HepG2 (cell line): ENCODE measurements around the gene SLC39A2. TPM values are rescaled to one million over a fixed set of nuclear protein-coding genes. Genes with fewer than 3 reads are reported as not detected.

Source experiments
- ATAC-seq: fragments of 200-7000 bp; cut with Tn5 transposase; 3 replicates; pipeline ENCODE4 v1.9.1; 2020; ENCODE audit warnings: mild to moderate bottlenecking, moderate library complexity
- BruUV-seq: library from RNA; stranded (reverse); fragments of 400-500 nt; replicated peaks from 2 replicates; lab custom pipeline; 2021; lab: Mats Ljungman, UMichigan
- CTCF ChIA-PET: fragments of 300-600 bp; formaldehyde crosslinking; extraction: SDS; loops from one replicate; lab custom pipeline; 2021; ENCODE audit warnings: low total read pairs, inconsistent platforms, low intra/inter-chr PET ratio; lab: Yijun Ruan, JAX
- POLR2A ChIA-PET: fragments of 350-600 bp; sonication (Branson Sonifier 250); formaldehyde crosslinking; loops from one replicate; lab custom pipeline; 2020; ENCODE audit warnings: antibody characterized with exemption, inconsistent platforms; lab: Yijun Ruan, JAX
- DNase-seq: peaks from one replicate; pipeline ENCODE4 v3.0.0-alpha.2; 2015; ENCODE audit warnings: low spot score
- FAIRE-seq: peaks from 3 replicates; lab custom pipeline; 2011; peaks lifted over from hg19 to GRCh38; lab: Jason Lieb, UNC
- H2AFZ ChIP-seq: one replicate; pipeline ENCODE4 v1.6.1; 2011; ENCODE audit warnings: low read length, inconsistent platforms
- H3K27ac ChIP-seq: fragments of 300-600 bp; 3 replicates; pipeline ENCODE4 v1.8.0; 2011; ENCODE audit warnings: mixed run types, mild to moderate bottlenecking, mixed read lengths, low read length, inconsistent platforms; ENCODE audit not compliant: insufficient read depth; ENCODE audit errors: extremely low read length
- H3K27me3 ChIP-seq, 2 experiments: fragments of 200-600 bp in 1 of 2; 2 replicates in 1 of 2; 3 replicates in 1 of 2; pipeline versions ENCODE4 v1.6.0 to v1.8.0; 2011; ENCODE audit warnings: low read length in 2 of 2, mild to moderate bottlenecking in 2 of 2, moderate library complexity in 2 of 2, inconsistent platforms in 1 of 2; ENCODE audit not compliant: insufficient read depth in 2 of 2, control insufficient read depth in 1 of 2
- H3K36me3 ChIP-seq, 2 experiments: fragments of 200-600 bp in 1 of 2; replicated peaks in 1 of 2; 2 replicates in 1 of 2; 3 replicates in 1 of 2; pipeline versions ENCODE4 v1.5.1 to v1.8.0; 2011; ENCODE audit warnings: low read length in 2 of 2, inconsistent platforms in 1 of 2; ENCODE audit not compliant: insufficient read depth in 2 of 2, control insufficient read depth in 1 of 2
- H3K4me1 ChIP-seq: 2 replicates; pipeline ENCODE4 v1.5.1; 2012; ENCODE audit warnings: low read length, inconsistent platforms; ENCODE audit not compliant: insufficient read depth
- H3K4me2 ChIP-seq: 2 replicates; pipeline ENCODE4 v1.6.0; 2011; ENCODE audit warnings: low read depth, low read length, inconsistent platforms
- H3K4me3 ChIP-seq, 3 experiments: fragments of 200-600 bp in 1 of 3; sonication (generic), shearing (Covaris generic) in 1 of 3; replicated peaks in 1 of 3; 2 replicates each; pipeline ENCODE4 v1.5.1; 2011 to 2016; ENCODE audit warnings: low read length in 3 of 3, inconsistent platforms in 2 of 3, low read depth in 2 of 3, mild to moderate bottlenecking in 2 of 3, control low read depth in 1 of 3, mixed read lengths in 1 of 3; ENCODE audit not compliant: insufficient read depth in 1 of 3
- H3K79me2 ChIP-seq: one replicate; pipeline ENCODE4 v1.6.1; 2011; ENCODE audit warnings: low read length, inconsistent platforms; ENCODE audit not compliant: insufficient read depth
- H3K9ac ChIP-seq: 2 replicates; pipeline ENCODE4 v1.6.0; 2011; ENCODE audit warnings: mild to moderate bottlenecking, low read depth, low read length, inconsistent platforms; ENCODE audit not compliant: insufficient read depth
- H3K9me3 ChIP-seq: 2 replicates; pipeline ENCODE4 v1.5.1; 2012; ENCODE audit warnings: mild to moderate bottlenecking, low read length
- H4K20me1 ChIP-seq: 2 replicates; pipeline ENCODE4 v1.6.0; 2011; ENCODE audit warnings: inconsistent platforms, mild to moderate bottlenecking, low read length, moderate library complexity; ENCODE audit not compliant: insufficient read depth
- MBD4 ChIP-seq: IDR thresholded peaks from 2 replicates; pipeline ENCODE4 v1.6.1; 2012; ENCODE audit warnings: low read length, inconsistent platforms, borderline replicate concordance
- ZNF547 ChIP-seq: sonication (generic); formaldehyde crosslinking; IDR thresholded peaks from 2 replicates; pipeline ENCODE4 v1.5.1; 2020; ENCODE audit warnings: mild to moderate bottlenecking, missing genetic modification reagents
- ZNF788 ChIP-seq: sonication (generic); formaldehyde crosslinking; IDR thresholded peaks from 2 replicates; pipeline ENCODE4 v1.5.0; 2020; ENCODE audit warnings: mild to moderate bottlenecking, missing genetic modification reagents, borderline replicate concordance
- WGBS: methylation state at CpG from one replicate; pipeline ENCODE4 v1.1.6; 2017; ENCODE audit warnings: low lambda C conversion rate; 5-methylcytosine and 5-hydroxymethylcytosine counted together
- in situ Hi-C: cut with HindIII; loops from 2 replicates; pipeline ENCODE4 v1.10.0; 2017; ENCODE audit warnings: low pct_unique_long_range_greater_than_20kb; ENCODE audit not compliant: extremely low pct_ligation_motif_present
- intact Hi-C: fragments of 100-400 bp; cut with micrococcal nuclease; formaldehyde crosslinking; loops from one replicate; pipeline ENCODE4 v1.10.0; 2022; ENCODE audit not compliant: unreplicated experiment
- polyA plus RNA-seq, 8 experiments: library from polyadenylated mRNA; depleted of rRNA in 3 of 8; stranded (reverse) in 7 of 8; unstranded in 1 of 8; fragments of >200 nt; fragmentation: Illumina TruSeq in 4 of 8; extraction: Trizol in 4 of 8; gene quantifications; 2 replicates each; pipeline versions ENCODE4 v1.2.1 to v1.2.3, GENCODE V29; 2011 to 2016; ENCODE audit warnings: low read depth in 4 of 8, missing spikeins in 1 of 8, mixed read lengths in 1 of 8; ENCODE audit not compliant: insufficient read depth in 1 of 8
- total RNA-seq, 5 experiments: library from RNA; depleted of rRNA; stranded (reverse); fragments of >200 nt; fragmentation: Illumina TruSeq; extraction: Trizol; gene quantifications; 2 replicates each; pipeline ENCODE4 v1.2.3, GENCODE V29; 2016; ENCODE audit warnings: low read depth in 1 of 5
- TF ChIP-seq, protein P1 (sequence below): sonication (generic); formaldehyde crosslinking; conservative IDR thresholded peaks from 2 replicates; pipeline ENCODE4 v1.4.0; 2020; ENCODE audit warnings: missing genetic modification reagents
- TF ChIP-seq, protein P2 (sequence below): sonication (generic); formaldehyde crosslinking; IDR thresholded peaks from 2 replicates; pipeline ENCODE4 v1.4.0; 2020; ENCODE audit warnings: missing genetic modification reagents; ENCODE audit errors: not compliant biosample characterization
- TF ChIP-seq, protein P3 (sequence below): sonication (generic); formaldehyde crosslinking; IDR thresholded peaks from 2 replicates; pipeline ENCODE4 v1.4.0; 2020; ENCODE audit warnings: missing genetic modification reagents, borderline replicate concordance
- TF ChIP-seq, protein P4 (sequence below), 2 experiments: sonication (generic) in 1 of 2; formaldehyde crosslinking in 1 of 2; IDR thresholded peaks; 2 replicates each; pipeline versions ENCODE4 v1.4.0 to v1.6.1; 2018 to 2020; ENCODE audit warnings: missing genetic modification reagents in 2 of 2, borderline replicate concordance in 1 of 2, low read depth in 1 of 2, mild to moderate bottlenecking in 1 of 2, missing biosample characterization in 1 of 2

Gene SLC39A2
- total and polyA plus RNA-seq, 2 of the 13 experiments (the other 11 are each of a cell fraction or from before 2014, with no cell fraction given) = 0.08 to 0.11 TPM

DNA sequence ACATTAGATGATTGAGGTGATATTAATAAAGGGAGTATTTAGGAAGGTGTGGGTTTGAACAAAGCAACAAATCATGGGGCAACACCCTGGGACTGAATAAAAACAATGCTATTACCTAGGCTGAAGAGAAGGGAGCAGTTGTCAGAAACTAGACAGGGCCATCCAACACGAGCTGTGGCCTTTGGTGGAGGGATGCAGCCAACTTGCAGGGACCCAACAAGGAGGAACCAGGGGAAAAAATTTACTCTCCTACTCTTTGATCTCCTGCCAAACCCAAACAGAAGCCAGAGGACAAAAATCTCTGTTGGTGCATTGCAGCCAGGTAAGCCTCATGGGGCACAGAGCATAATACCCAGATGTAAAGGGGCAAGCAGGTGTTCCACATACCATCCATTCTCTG lies 12.0 kb downstream of the SLC39A2 start:
- Histone ChIP-seq H3K9me3 (no peaks in the 10 kb centered on the region), H3K9ac (no peak overlapping the region), H2AFZ (no peak overlapping the region), H3K4me1 (peaks cover 52% of the 10 kb centered on the region), H4K20me1 (no peaks in the 10 kb centered on the region), H3K27ac (no peak overlapping the region), H3K4me3 (no peak overlapping the region), H3K4me2 (no peak overlapping the region), H3K79me2 (no peaks in the 10 kb centered on the region), H3K27me3 (peaks cover 0 to 3% of the 10 kb centered on the region in 2 experiments; a peak in 1 of 5 replicates), H3K36me3 (no peaks in the 10 kb centered on the region)
- ChIA-PET CTCF (interaction anchor here (2.5 to 7.1 kb wide), 2 partner anchors 80 to 94 kb away, joined by 7 to 174 read pairs; no protein-coding TSS in a partner anchor), POLR2A (interaction anchor here (0.8 to 8.0 kb wide), 3 partner anchors 29 to 60 kb away, joined by 4 to 112 read pairs (median 5); partner anchors contain the start of gene ARHGEF40)
- DNase-seq = no peak
- no peak for FAIRE-seq
- BruUV-seq = no TSS peak
- in situ Hi-C loops = no loop called here
- TF ChIP-seq, protein P1, sequence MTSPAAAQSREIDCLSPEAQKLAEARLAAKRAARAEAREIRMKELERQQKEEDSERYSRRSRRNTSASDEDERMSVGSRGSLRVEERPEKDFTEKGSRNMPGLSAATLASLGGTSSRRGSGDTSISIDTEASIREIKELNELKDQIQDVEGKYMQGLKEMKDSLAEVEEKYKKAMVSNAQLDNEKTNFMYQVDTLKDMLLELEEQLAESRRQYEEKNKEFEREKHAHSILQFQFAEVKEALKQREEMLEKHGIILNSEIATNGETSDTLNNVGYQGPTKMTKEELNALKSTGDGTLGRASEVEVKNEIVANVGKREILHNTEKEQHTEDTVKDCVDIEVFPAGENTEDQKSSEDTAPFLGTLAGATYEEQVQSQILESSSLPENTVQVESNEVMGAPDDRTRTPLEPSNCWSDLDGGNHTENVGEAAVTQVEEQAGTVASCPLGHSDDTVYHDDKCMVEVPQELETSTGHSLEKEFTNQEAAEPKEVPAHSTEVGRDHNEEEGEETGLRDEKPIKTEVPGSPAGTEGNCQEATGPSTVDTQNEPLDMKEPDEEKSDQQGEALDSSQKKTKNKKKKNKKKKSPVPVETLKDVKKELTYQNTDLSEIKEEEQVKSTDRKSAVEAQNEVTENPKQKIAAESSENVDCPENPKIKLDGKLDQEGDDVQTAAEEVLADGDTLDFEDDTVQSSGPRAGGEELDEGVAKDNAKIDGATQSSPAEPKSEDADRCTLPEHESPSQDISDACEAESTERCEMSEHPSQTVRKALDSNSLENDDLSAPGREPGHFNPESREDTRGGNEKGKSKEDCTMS = no peak
- no peak for TF ChIP-seq ZNF788 (CRISPR knock-in tag)
- no peak for TF ChIP-seq ZNF547 (CRISPR knock-in tag)
- WGBS = 6% methylated on average over 1 of the region's 1 CpG
- ATAC-seq = no peak
- intact Hi-C loops = no loop called here

DNA sequence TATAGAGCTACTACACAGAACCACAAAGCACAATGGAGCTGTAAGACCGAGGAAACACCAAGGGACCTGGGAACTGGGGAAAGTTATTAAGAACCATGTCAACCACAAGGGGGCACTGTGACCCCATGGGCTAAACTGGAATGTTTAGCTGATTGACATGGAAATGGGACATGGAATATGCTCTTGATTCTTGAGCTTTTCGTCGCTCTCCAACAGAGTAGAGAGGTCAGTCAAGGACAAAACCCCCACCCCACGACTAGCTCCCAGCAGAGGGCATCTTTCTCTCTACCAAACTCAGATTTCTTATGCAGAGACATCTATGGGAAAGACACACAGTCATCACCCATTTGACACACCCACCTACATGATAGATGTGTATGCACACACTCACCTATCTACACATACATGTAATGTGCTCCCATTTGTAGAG lies 15.7 kb downstream of the SLC39A2 start:
- Histone ChIP-seq H3K27ac (no peak overlapping the region), H3K4me2 (no peak overlapping the region), H3K9ac (no peak overlapping the region), H2AFZ (no peak overlapping the region), H4K20me1 (no peaks in the 10 kb centered on the region), H3K36me3 (peaks cover 19 to 30% of the 10 kb centered on the region in 2 experiments; a peak in 4 of 5 replicates), H3K4me1 (peaks cover 36% of the 10 kb centered on the region), H3K4me3 (no peak overlapping the region), H3K9me3 (no peaks in the 10 kb centered on the region), H3K27me3 (peaks cover 0 to 3% of the 10 kb centered on the region in 2 experiments; a peak in 1 of 5 replicates), H3K79me2 (no peaks in the 10 kb centered on the region)
- in situ Hi-C loops (loop anchor here (5.0 kb wide), 1 partner anchor 88 kb away; the partner anchor contains the start of gene TMEM253), intact Hi-C loops (loop anchor here (1.0 kb wide), 5 partner anchors 26 to 90 kb away; partner anchors contain the start of gene ARHGEF40)
- FAIRE-seq = peak; percentile 98
- WGBS = 2% methylated on average over 4 of the region's 4 CpGs
- peak; percentile 90 for ATAC-seq
- peak; percentile 94 for DNase-seq
- ChIA-PET POLR2A (interaction anchor here (0.9 to 8.0 kb wide), 26 partner anchors 9 to 92 kb away, joined by 3 to 112 read pairs (median 8); partner anchors contain the start of genes ARHGEF40 and NDRG2), CTCF (interaction anchor here (0.8 to 7.1 kb wide), 13 partner anchors 9 to 122 kb away, joined by 3 to 174 read pairs (median 8); partner anchors contain the start of genes ARHGEF40, NDRG2 and RNASE8)
- BruUV-seq = no TSS peak
- TF ChIP-seq, protein P2, sequence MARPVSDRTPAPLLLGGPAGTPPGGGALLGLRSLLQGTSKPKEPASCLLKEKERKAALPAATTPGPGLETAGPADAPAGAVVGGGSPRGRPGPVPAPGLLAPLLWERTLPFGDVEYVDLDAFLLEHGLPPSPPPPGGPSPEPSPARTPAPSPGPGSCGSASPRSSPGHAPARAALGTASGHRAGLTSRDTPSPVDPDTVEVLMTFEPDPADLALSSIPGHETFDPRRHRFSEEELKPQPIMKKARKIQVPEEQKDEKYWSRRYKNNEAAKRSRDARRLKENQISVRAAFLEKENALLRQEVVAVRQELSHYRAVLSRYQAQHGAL (CRISPR knock-in tag) = no peak
- TF ChIP-seq, protein P3, sequence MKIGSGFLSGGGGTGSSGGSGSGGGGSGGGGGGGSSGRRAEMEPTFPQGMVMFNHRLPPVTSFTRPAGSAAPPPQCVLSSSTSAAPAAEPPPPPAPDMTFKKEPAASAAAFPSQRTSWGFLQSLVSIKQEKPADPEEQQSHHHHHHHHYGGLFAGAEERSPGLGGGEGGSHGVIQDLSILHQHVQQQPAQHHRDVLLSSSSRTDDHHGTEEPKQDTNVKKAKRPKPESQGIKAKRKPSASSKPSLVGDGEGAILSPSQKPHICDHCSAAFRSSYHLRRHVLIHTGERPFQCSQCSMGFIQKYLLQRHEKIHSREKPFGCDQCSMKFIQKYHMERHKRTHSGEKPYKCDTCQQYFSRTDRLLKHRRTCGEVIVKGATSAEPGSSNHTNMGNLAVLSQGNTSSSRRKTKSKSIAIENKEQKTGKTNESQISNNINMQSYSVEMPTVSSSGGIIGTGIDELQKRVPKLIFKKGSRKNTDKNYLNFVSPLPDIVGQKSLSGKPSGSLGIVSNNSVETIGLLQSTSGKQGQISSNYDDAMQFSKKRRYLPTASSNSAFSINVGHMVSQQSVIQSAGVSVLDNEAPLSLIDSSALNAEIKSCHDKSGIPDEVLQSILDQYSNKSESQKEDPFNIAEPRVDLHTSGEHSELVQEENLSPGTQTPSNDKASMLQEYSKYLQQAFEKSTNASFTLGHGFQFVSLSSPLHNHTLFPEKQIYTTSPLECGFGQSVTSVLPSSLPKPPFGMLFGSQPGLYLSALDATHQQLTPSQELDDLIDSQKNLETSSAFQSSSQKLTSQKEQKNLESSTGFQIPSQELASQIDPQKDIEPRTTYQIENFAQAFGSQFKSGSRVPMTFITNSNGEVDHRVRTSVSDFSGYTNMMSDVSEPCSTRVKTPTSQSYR (CRISPR knock-in tag) = no peak; the same call in 1 of the 2 replicates
- TF ChIP-seq MBD4 = no peak
- TF ChIP-seq, protein P4, sequence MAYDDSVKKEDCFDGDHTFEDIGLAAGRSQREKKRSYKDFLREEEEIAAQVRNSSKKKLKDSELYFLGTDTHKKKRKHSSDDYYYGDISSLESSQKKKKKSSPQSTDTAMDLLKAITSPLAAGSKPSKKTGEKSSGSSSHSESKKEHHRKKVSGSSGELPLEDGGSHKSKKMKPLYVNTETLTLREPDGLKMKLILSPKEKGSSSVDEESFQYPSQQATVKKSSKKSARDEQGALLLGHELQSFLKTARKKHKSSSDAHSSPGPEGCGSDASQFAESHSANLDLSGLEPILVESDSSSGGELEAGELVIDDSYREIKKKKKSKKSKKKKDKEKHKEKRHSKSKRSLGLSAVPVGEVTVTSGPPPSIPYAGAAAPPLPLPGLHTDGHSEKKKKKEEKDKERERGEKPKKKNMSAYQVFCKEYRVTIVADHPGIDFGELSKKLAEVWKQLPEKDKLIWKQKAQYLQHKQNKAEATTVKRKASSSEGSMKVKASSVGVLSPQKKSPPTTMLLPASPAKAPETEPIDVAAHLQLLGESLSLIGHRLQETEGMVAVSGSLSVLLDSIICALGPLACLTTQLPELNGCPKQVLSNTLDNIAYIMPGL (CRISPR knock-in tag; IDR thresholded peaks at IDR 0.05; ENCODE audit: borderline replicate concordance in 1 of 2, low read depth in 1 of 2) = peak; percentile 61 to 87; a peak in 3 of 4 replicates
